HepG2 (cell line): ENCODE data around the gene ARL5C. TPM values are rescaled to one million over a fixed set of nuclear protein-coding genes. Genes with fewer than 3 reads are reported as not detected.

Experiments used
- CBFB ChIP-seq: sonication (generic); formaldehyde crosslinking; IDR thresholded peaks from 2 replicates; pipeline ENCODE4 v1.4.0; 2020; ENCODE audit warnings: missing genetic modification reagents
- CBX5 ChIP-seq: sonication (generic); formaldehyde crosslinking; IDR thresholded peaks from 2 replicates; pipeline ENCODE4 v1.4.0; 2020; ENCODE audit warnings: missing genetic modification reagents, borderline replicate concordance
- ERF ChIP-seq: IDR thresholded peaks from 2 replicates; pipeline ENCODE4 v1.6.1; 2018; ENCODE audit warnings: missing biosample characterization, missing genetic modification reagents
- HDAC2 ChIP-seq: sonication (generic); formaldehyde crosslinking; IDR thresholded peaks from 2 replicates; pipeline ENCODE4 v1.4.0; 2020; ENCODE audit warnings: missing genetic modification reagents
- HDAC6 ChIP-seq: fragments of 200-600 bp; sonication (generic); IDR thresholded peaks from 2 replicates; pipeline ENCODE4 v1.7.0; 2017; ENCODE audit warnings: mild to moderate bottlenecking, antibody characterized with exemption, low read length, low read depth
- NFE2L1 ChIP-seq: sonication (generic); formaldehyde crosslinking; IDR thresholded peaks from 2 replicates; pipeline ENCODE4 v1.4.0; 2020; ENCODE audit warnings: missing genetic modification reagents, mild to moderate bottlenecking, borderline replicate concordance
- REPIN1 ChIP-seq: sonication (generic); formaldehyde crosslinking; IDR thresholded peaks from 2 replicates; pipeline ENCODE4 v1.8.0; 2022; ENCODE audit warnings: missing genetic modification reagents, low read depth, mild to moderate bottlenecking, borderline replicate concordance
- SMAD1 ChIP-seq: sonication (generic); formaldehyde crosslinking; IDR thresholded peaks from 2 replicates; pipeline ENCODE4 v1.4.0; 2020; ENCODE audit warnings: missing genetic modification reagents, low read depth, mild to moderate bottlenecking, borderline replicate concordance
- SNAI1 ChIP-seq: sonication (generic); formaldehyde crosslinking; IDR thresholded peaks from 2 replicates; pipeline ENCODE4 v1.5.0; 2020; ENCODE audit warnings: mild to moderate bottlenecking, missing genetic modification reagents, borderline replicate concordance
- TEAD3 ChIP-seq: optimal IDR thresholded peaks from 2 replicates; pipeline ENCODE3; 2016; ENCODE audit warnings: borderline replicate concordance
- XBP1 ChIP-seq: sonication (generic); formaldehyde crosslinking; IDR thresholded peaks from 2 replicates; pipeline ENCODE4 v1.5.0; 2020; ENCODE audit warnings: missing genetic modification reagents
- ZBTB21 ChIP-seq: sonication (generic); formaldehyde crosslinking; IDR thresholded peaks from 2 replicates; pipeline ENCODE4 v1.4.0; 2020; ENCODE audit warnings: missing genetic modification reagents
- ZFP41 ChIP-seq: sonication (generic); formaldehyde crosslinking; IDR thresholded peaks from 2 replicates; pipeline ENCODE4 v1.4.0; 2020; ENCODE audit warnings: mild to moderate bottlenecking, missing genetic modification reagents, borderline replicate concordance
- ZMYM2 ChIP-seq: sonication (generic); formaldehyde crosslinking; IDR thresholded peaks from 2 replicates; pipeline ENCODE4 v1.8.0; 2022; ENCODE audit warnings: mild to moderate bottlenecking, missing genetic modification reagents
- ZNF431 ChIP-seq: sonication (generic); formaldehyde crosslinking; IDR thresholded peaks from 2 replicates; pipeline ENCODE4 v1.9.0; 2022; ENCODE audit warnings: missing genetic modification reagents, low read depth, mild to moderate bottlenecking, borderline replicate concordance
- ZNF530 ChIP-seq: sonication (generic); formaldehyde crosslinking; IDR thresholded peaks from 2 replicates; pipeline ENCODE4 v1.5.0; 2020; ENCODE audit warnings: low read depth, mild to moderate bottlenecking, missing genetic modification reagents
- ZNF549 ChIP-seq: sonication (generic); formaldehyde crosslinking; IDR thresholded peaks from 2 replicates; pipeline ENCODE4 v1.5.0; 2020; ENCODE audit warnings: missing genetic modification reagents
- ZNF570 ChIP-seq: sonication (generic); formaldehyde crosslinking; IDR thresholded peaks from 2 replicates; pipeline ENCODE4 v1.4.0; 2020; ENCODE audit warnings: mild to moderate bottlenecking, missing genetic modification reagents, borderline replicate concordance
- ZNF670 ChIP-seq: sonication (generic); formaldehyde crosslinking; IDR thresholded peaks from 2 replicates; pipeline ENCODE4 v1.8.0; 2022; ENCODE audit warnings: mild to moderate bottlenecking, missing genetic modification reagents, borderline replicate concordance
- ZNF839 ChIP-seq: sonication (generic); formaldehyde crosslinking; IDR thresholded peaks from 2 replicates; pipeline ENCODE4 v1.4.0; 2020; ENCODE audit warnings: missing genetic modification reagents, mild to moderate bottlenecking, borderline replicate concordance
- polyA plus RNA-seq, 8 experiments: library from polyadenylated mRNA; depleted of rRNA in 3 of 8; stranded (reverse) in 7 of 8; unstranded in 1 of 8; fragments of >200 nt; fragmentation: Illumina TruSeq in 4 of 8; extraction: Trizol in 4 of 8; gene quantifications; 2 replicates each; pipeline versions ENCODE4 v1.2.1 to v1.2.3, GENCODE V29; 2011 to 2016; ENCODE audit warnings: low read depth in 4 of 8, missing spikeins in 1 of 8, mixed read lengths in 1 of 8; ENCODE audit not compliant: insufficient read depth in 1 of 8
- total RNA-seq, 5 experiments: library from RNA; depleted of rRNA; stranded (reverse); fragments of >200 nt; fragmentation: Illumina TruSeq; extraction: Trizol; gene quantifications; 2 replicates each; pipeline ENCODE4 v1.2.3, GENCODE V29; 2016; ENCODE audit warnings: low read depth in 1 of 5
- TF ChIP-seq, protein P1 (sequence below): sonication (generic); formaldehyde crosslinking; conservative IDR thresholded peaks from 2 replicates; pipeline ENCODE4 v1.8.0; 2022; ENCODE audit warnings: missing genetic modification reagents
- TF ChIP-seq, protein P2 (sequence below): sonication (generic); formaldehyde crosslinking; IDR thresholded peaks from 2 replicates; pipeline ENCODE4 v1.5.0; 2020; ENCODE audit warnings: mild to moderate bottlenecking, missing genetic modification reagents

ARL5C gene
- total and polyA plus RNA-seq, 2 of the 13 experiments (the other 11 are each of a cell fraction or from before 2014, with no cell fraction given): not detected

DNA sequence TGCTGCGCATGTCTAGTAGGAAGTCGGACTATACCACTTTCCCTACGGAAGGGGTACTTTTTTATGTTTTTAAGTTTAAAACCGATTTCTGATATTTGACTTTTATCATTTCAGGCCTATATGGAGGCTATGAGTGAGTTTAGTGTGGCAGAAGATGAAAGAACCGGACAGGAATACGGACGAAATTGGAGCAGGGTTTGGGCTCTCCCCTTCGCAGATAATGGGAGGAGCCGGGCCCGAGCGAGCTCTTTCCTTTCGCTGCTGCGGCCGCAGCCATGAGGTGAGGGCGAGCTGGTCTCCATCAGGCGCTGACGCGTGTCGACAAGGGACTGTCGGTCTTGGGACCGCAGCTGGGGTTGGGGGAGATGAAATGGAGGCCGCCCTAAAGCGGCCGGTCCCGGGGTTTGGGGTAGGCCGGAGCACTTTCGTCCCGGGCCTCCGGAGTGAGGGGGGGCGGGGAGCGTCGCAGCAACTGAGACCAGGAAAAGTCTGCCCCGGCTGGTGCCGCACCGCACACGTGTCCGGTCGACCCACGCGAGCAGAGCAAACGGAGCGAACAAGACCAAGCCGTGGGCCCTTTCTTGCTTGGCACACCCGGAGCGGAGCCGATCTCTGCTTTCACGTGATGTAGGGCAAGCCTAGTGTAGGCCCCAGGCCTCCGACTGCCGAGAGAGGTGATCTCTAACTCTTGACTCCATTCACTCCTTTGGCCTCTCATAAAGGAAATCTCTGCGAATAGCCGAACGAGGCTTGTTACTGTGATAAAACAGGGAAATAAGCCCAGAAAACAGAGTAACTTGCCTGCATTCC is 34.3 kb upstream of the ARL5C start, which contains the start of gene RPL19 (continued):
- TF ChIP-seq CBX5 (CRISPR knock-in tag): peak; percentile 64; the same call in 1 of the 2 replicates
- no peak; the same call in 1 of the 2 replicates for TF ChIP-seq ZFP41 (CRISPR knock-in tag)
- peak; percentile 60; the same call in 1 of the 2 replicates for TF ChIP-seq ZNF670 (CRISPR knock-in tag)
- TF ChIP-seq HDAC2 (CRISPR knock-in tag): peak; percentile 43
- TF ChIP-seq CBFB: 0 out of 2 replicates have a peak, but pooled peaks have one; percentile 62
- TF ChIP-seq ZNF839 (CRISPR knock-in tag): peak; percentile 59; the same call in 1 of the 2 replicates
- no peak; the same call in 1 of the 2 replicates for TF ChIP-seq SNAI1
- TF ChIP-seq ZNF431 (CRISPR knock-in tag): 0 out of 2 replicates have a peak, but pooled peaks have one; percentile 62
- TF ChIP-seq TEAD3 (CRISPR knock-in tag): peak; percentile 28
- TF ChIP-seq, protein P1, sequence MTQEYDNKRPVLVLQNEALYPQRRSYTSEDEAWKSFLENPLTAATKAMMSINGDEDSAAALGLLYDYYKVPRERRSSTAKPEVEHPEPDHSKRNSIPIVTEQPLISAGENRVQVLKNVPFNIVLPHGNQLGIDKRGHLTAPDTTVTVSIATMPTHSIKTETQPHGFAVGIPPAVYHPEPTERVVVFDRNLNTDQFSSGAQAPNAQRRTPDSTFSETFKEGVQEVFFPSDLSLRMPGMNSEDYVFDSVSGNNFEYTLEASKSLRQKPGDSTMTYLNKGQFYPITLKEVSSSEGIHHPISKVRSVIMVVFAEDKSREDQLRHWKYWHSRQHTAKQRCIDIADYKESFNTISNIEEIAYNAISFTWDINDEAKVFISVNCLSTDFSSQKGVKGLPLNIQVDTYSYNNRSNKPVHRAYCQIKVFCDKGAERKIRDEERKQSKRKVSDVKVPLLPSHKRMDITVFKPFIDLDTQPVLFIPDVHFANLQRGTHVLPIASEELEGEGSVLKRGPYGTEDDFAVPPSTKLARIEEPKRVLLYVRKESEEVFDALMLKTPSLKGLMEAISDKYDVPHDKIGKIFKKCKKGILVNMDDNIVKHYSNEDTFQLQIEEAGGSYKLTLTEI: no peak
- TF ChIP-seq ZNF530 (CRISPR knock-in tag): no peak
- TF ChIP-seq XBP1 (CRISPR knock-in tag): no peak; the same call in 1 of the 2 replicates
- no peak; the same call in 1 of the 2 replicates for TF ChIP-seq REPIN1 (CRISPR knock-in tag)
- TF ChIP-seq SMAD1 (CRISPR knock-in tag): no peak
- TF ChIP-seq ERF (CRISPR knock-in tag): peak; percentile 52
- no peak for TF ChIP-seq ZMYM2 (CRISPR knock-in tag)
- TF ChIP-seq, protein P2, sequence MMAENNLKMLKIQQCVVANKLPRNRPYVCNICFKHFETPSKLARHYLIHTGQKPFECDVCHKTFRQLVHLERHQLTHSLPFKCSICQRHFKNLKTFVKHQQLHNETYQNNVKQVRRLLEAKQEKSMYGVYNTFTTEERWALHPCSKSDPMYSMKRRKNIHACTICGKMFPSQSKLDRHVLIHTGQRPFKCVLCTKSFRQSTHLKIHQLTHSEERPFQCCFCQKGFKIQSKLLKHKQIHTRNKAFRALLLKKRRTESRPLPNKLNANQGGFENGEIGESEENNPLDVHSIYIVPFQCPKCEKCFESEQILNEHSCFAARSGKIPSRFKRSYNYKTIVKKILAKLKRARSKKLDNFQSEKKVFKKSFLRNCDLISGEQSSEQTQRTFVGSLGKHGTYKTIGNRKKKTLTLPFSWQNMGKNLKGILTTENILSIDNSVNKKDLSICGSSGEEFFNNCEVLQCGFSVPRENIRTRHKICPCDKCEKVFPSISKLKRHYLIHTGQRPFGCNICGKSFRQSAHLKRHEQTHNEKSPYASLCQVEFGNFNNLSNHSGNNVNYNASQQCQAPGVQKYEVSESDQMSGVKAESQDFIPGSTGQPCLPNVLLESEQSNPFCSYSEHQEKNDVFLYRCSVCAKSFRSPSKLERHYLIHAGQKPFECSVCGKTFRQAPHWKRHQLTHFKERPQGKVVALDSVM (CRISPR knock-in tag): no peak
- no peak for TF ChIP-seq ZNF549 (CRISPR knock-in tag)
- no peak for TF ChIP-seq NFE2L1 (CRISPR knock-in tag)
- peak; percentile 68; the same call in 1 of the 2 replicates for TF ChIP-seq HDAC6
- TF ChIP-seq ZBTB21: no peak
- TF ChIP-seq ZNF570 (CRISPR knock-in tag): no peak
